Hematopoietic multipotent progenitor cell treated with erythropoietin and hydrocortisone succinate and interleukin-3 and kit ligand, for 6 days (in vitro differentiated cells): ENCODE measurements around the gene NABP2.
"Not testable (repeated sequence)": the region's sequence is repeated elsewhere in the genome, so short reads cannot be mapped to it uniquely, and the experiment has no call there.

Experiments used
- DNase-seq: peaks from one replicate; pipeline ENCODE4 v3.0.0-alpha.2; 2015

Gene NABP2

DNA sequence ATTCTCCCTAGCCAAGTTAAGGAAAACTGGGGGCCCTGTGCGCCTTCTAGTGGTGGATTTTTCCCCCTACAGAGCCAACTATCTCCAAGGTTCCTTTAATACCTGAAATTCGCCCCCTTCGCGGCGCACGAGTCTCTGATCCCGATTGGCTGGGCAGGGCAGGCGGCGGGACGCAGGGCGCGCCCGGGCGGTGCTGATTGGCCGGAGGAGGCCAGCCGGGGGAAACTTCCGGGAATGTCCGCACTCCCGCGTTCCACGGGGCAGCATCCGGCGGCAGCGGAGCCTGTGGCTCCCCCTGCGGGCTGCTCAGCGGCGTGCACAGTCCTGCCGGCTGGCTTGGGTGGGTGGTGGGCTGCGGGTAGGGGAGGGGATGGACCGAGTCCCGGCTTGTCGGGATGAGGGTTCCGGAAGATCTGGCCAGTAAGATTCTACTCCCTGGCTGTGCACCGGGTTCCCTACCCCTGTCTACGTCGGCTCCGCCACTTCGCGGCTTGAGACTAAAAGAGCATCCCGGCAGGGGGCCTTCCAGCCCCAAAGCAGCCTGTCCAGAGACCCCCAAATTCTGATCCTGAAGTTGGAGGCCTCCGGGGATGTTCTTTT, at the start of gene NABP2:
Gene NABP2, plus strand, starts transcription at position 241 of the 600 bp plus-strand sequence. CDS start 515 bp downstream, outside the sequence.
- peak; percentile 99 for DNase-seq

DNA sequence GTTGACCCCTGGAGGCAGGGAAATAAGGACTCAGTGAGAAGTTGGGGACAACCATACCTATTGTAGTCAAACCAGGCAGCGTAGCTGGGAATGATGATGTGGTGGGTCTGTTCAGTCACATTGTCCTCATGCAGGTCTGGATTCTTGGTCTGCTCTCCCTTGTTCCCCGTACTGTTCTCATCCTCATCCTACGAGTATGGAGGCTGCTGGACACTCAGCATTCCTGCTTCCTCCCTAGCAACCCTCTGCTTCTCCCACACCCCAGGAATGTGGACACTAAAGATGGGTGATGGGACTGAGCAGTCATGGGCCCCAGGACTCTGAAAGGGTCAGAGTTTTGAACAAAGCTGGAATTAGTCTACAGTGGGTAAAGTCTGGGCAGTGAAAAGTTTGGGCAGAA, 45.8 kb upstream of the NABP2 start:
- no peak for DNase-seq

DNA sequence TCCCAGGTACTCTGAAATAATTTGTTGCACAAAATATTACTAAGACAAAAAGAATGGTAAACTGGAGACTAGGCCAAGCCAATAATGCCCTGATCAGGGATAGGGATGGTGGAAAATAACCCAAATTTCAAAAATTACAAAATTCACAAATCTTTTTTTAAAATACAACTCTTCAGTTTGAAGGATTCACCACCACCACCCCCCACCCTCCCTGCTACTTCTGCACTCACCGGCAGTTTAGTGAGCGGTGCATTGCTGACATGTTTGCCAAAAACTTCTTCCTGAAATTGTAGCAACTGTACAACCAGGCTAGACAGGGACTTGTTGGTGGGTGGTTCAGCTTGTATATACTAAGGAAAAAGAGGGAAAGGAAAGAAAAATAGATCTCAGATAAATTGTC, 37.2 kb upstream of the NABP2 start:
- DNase-seq: no peak

DNA sequence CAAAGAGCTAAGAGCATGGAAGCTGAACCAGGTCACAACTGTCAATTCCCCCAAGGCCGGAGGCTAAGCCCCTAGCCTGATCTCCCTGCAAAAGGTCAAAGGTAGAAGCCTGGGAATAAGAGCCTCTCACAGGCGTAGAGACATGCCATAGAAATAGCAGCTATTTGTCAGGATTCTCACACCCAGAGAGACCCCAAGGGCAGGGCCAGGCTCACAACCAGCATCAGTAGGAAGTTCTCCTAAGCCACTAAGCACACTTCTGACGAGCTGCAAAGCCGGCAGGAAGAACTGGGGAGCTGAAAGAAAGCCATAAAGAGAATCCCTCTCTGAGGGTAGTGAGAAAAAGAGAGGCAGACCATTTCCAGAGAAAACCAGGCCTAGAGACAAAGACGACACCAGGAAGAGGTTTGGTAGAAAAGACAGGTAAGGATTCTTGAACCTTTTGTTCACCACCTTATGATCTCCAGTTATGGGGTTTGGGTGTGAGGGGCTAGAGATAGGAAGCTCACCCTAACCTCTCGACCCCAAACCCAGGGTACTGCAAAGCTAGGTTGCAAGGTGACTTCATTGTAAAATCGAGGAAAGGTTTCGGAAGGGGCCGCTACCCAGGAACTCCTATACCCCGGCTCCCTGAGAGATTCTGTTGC, 35.9 kb upstream of the NABP2 start:
- DNase-seq: peak; percentile 35

DNA sequence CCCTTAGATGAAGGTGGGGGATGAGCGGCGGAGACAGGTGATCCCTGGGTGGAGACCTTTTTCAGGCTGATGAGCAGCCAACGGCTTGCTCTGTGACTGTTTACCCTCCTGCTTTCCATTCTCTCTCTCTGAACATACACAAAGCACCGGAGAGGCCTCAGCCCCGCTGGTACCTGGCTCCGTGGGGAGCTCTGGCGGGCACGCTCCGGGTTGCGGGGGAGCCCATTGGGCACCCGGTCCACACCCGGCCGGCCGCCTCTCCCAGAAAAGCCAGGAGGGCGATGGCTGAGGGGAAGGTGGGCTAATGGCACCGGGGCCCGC, 35.4 kb upstream of the NABP2 start:
- DNase-seq: peak; percentile 32

DNA sequence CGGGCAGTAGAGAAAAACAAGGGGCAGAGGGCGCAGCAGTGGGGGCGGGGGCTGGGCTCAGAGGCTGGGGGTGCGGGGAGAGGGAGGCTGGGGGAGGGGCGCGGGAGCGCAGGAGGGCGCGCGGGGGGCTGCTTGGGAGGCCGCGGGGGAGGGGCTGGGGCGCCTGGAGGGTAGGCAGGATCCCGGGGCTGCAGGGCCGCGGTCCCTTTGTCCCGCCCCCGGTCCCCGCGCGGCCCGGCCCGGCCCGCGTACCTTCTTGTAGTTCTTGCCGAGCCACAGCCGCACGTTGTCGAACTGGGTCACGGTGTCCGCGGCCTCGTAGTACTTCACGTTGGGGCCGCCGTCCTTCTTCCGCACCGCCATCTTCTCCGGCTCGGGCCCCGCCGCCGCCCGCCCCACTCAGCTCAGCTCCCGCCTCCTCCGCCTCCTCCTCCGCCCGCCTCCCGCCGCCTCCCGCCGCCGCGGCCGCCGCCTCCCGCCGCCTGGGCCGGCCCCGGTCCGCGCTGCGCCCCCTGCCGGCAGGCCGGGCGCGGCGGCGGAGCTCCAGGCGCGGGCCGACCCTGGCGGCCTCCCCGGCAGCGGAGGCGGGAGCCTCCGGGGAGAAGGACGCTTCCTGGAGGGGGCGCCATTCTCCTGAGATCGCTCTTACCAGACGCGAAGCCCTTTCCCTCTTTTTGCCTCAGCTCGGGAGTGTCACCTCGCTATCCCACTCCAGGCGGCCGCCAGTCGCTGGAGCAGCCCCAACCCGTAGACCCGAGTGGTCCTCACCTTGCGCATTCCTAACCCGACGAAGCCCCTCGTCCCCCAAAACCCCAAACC, 34.8 kb upstream of the NABP2 start, which contains the start of gene SMARCC2:
Gene SMARCC2, minus strand, starts transcription at position 385 of the 819 bp plus-strand sequence. Its CDS starts 22 bp downstream, at position 363.
- peak; percentile 93 for DNase-seq

DNA sequence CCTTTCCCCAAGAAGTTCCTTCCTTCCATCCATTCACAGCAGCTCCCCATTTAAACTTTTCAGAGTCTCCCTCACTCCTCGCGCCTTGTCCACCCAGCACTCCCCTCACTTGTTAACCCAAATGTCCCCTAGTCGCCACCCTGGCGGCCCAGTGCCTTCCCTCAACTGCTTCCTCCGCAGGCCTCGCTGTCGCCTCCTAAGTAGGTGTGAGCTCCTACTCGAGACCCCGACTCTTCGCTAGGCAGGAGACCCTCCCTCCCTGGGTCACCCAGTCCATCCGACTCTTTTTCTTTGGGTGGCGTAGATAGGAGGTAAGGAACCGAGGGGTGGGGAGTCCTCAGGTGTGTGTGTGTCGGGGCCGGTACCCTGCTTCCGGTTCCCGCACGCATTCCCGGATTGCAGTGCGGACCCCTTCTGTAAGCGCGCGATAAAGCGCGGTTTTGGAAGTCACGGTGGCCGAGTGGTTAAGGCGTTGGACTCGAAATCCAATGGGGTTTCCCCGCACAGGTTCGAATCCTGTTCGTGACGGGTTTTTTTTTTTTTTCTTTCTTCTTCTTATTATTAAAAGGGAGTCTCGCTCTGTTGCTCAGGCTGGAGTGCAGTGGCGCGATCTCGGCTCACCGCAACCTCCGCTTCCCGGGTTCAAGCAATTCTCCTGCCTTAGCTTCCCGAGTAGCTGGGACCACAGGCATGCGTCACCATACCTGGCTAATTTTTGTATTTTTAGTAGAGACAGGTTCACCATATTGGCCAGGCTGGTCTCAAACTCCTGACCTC, 34.0 kb upstream of the NABP2 start:
- DNase-seq: peak; percentile 90

DNA sequence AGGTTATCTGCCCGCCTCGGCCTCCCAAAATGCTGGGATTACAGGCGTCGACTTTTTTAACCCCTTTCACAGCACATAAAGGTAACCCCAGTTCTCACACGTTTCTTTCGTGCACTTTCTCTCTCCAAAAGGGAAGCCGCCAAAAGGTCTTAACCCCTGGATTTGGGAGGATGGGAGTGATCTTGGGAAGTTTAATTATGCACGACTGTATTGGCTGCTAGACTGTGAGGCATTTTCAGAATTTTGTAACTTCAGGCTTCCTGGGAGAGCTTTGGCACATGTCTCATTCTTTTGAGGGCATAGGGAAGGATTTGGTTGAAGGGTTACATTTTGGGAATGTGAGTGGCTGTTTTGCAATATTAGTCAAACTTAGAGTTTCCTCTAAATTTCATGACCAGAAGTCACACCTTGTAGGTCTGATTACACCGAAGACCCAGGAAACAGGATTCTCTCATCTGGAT, 33.4 kb upstream of the NABP2 start:
- peak; percentile 25 for DNase-seq

DNA sequence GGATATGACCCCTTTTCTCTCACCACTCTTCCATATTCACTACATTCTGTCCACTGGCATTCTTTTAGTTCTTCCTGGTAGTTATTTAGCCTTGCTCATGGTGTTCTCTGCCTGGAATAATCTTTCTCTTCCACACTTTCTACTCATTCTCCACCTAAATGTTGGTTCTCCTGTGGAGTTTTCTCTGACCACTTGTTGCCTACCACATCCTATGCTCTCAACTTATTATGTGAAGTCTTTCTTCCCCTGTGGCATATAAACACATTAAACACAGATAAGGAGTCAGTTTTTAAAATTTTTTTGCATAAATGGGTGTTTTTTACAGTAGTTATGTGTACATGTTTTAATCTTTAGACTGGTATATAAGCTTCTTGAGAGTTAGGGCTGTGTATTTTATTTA, 31.6 kb upstream of the NABP2 start:
- DNase-seq: no peak

DNA sequence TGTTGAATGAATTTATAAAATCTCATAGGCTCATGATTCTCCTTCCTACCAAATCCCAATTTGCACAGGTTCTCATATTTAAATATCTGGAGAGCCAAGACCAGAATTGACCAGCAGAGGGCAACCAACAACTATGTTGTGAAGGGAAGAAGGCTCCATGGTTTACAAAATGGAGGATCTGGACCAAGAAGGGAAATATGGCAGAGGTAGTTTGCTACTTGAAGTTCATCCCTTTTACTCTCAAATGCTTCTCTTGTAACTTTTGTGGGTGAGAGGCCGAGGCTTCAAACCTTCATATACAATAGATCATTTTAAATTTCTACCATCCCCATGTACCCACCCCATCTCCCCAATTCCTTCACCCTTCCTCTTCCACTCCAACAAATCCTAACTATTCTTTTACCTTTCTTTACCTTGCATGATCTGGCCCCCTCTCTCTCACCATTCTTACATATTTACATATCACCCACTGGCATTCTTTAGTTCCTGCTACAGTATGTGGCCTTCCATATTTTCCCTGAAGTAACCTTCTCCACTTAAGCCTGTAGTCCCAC, 31.0 kb upstream of the NABP2 start:
- DNase-seq: peak; percentile 97

DNA sequence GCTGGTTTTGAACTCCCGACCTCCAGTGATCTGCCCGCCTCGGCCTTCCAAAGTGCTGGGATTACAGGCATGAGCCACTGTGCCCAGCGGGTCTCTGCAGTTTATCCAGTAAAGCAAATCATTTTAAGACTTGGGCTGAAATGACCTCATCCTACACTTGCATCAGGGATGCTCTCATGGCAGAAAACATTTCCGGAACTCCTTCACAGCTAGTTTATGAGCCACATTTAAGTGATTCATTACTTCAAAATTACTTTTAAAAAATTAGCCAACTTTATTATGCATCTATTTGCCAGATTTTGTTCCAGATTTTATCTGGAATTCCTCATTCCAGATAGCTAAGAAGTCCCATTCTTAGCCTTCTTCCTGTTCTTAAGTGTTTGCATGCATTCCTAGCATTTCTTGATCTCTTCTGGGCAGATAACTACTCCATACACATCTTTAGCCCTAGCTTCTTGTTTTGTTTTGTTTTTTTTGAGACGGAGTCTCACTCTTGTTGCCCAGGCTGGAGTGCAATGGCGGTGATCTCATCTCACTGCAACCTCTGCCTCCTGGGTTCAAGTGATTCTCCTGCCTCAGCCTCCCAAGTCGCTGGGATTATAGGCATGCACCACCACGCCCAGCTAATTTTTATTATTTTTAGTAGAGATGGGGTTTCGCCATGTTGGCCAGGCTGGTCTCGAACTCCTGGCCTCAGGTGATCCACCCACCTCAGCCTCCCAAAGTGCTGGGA, 27.2 kb upstream of the NABP2 start:
- not testable (repeated sequence) for DNase-seq

DNA sequence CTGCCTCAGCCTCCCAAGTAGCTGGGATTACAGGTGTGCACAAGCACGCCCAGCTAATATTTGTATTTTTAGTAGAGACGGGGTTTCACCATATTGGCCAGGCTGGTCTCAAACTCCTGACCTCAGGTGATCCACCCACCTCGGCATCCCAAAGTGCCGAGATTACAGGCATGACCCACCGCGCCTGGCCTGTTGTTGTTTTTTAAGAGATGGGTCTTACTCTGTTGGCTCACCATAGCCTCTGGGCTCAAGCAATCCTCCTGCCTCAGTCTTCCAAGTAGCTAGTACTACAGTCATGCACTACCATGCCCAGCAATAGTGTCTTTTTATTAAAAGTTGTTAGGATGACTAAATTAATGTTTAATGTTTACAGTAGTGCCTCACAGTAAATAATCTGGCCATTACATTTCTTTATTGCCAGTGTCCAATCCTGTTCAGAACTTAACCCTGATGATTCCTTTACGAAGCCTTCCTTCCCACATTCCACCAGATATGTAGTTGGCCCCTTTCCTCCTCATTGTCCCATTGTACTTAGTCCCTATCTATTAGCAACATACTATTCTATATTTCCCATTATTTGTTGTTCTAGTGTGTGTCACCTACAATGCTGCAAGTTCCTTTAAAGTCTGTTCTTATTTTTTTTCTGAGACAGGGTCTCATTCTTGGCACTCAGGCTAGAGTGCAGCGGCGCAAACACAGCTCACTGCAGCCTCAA, 26.1 kb upstream of the NABP2 start:
- DNase-seq: no peak

DNA sequence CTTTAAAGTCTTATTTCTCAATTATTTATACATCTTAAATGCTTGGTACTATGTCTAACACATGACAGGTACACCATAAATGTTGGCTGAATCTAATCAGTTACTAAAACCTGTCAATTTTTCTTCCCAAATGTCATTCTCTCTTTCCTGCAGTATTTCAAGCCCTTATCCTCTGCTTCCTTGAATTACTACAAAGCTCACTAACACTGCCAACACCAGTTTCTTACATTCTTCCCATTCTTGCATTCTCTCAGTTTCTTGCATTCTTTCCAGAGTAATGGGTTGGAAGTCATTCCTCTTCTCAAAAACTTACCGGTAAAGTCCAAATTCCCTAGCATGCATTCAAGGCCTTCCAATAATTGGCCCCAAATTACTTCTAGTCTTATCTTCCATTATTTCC, 25.3 kb upstream of the NABP2 start:
- DNase-seq: no peak

DNA sequence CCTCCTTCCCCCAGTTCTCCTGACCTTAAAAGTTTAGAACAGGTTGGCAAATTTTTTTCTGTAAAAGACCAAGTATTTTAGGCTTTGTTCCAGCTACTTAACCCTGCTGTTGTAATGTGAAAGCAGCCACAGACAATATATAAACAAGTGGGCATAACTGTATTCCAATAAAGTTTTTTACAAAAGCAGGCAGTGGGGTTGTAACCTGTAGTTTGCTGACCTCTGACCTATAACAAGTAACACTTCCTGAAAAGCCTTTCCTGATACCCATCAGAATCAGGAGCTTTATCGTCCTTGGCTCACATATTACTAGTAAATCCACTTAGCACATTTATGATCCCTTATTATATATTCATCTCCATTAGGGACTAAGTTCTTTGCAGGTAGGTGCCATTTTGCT, 21.8 kb upstream of the NABP2 start:
- no peak for DNase-seq

DNA sequence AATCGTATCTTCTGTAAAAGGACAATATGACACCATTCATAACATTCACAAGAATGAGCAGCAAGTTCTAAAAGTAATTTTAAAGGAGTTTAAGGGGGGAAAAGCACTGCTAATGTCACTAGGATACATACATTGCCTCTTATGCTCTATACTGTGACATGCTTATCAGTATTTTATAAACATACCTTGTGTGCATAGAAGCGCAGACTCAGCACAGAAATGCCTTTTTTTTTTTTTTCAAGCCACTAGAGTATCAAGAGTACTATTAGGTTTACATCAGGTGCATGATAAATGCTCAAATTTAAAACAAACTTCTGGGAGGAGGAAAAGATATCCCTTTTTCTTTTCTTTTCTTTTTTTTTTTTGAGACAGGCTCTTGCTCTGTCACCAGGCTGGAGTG, 21.3 kb upstream of the NABP2 start:
- no peak for DNase-seq

DNA sequence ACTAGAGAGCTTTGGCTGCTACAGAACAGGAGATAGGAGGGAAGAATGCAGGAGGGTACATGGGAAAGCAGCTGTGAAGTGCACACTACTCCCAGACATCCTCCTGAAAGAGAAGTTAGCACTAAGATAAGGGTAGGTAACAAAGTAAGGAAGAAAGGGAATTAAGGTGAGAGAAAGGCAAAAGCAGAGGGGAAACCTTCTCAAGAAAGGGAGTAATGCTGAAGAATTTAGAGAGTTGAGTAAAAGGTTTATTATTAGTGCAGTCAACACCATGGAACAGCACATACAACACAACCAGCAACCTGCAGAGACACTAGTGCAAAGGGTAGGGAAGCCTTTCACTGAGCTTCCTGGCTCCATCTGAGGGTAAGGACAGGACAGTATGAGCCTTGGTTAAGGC, 19.9 kb upstream of the NABP2 start:
- no peak for DNase-seq

DNA sequence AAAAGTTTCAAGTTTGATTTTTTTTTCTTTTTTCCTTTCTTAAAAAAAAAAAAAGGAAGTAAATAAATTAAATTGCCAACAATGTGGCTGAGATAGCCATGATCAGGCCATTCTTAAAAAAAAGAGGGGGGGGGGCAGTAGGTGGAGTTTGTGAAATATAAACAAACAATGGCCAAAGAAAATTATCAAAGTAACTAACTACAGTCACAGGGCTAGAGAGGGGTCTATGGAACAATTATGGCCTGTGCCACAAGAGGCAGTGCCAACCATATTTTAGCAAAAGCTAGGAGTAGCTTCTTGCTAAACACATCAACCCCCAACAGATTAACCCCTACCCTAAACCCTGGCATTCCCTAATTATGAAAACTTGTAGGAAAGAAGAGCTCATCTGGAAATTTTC, 18.7 kb upstream of the NABP2 start:
- DNase-seq: peak; percentile 67

DNA sequence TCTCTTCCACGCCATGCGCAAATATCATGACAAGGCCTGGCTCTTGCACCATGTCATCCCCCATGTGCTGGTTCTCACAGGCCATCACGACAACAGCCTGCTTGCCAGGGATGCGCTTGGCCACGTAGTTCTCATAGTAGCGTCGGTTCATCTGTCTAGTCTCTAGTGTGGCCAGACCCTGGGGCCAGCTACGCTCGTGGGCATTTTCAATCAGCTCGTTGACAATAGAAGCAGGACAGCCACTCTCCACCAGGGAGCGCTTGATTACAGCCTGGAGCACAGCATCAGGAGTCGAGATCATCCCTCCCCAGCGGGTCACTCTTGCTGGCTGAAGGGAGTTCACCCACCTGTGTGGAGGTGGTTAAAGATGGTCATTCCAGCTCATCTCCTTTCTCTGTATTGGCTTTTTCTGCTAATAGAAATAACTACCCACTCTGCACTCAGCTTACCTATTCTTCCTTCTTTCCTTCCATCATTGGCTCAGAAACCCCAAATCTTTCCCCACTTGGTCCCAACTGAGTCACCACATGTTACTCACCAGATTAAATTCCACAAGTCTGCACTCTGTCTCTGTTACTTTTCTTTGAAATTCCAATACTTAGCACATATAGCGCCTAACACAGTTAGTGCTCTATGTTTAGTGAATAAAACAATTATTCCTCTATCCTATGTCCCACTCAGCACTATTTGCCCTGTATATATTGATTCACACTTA, 17.5 kb upstream of the NABP2 start:
- peak; percentile 77 for DNase-seq

DNA sequence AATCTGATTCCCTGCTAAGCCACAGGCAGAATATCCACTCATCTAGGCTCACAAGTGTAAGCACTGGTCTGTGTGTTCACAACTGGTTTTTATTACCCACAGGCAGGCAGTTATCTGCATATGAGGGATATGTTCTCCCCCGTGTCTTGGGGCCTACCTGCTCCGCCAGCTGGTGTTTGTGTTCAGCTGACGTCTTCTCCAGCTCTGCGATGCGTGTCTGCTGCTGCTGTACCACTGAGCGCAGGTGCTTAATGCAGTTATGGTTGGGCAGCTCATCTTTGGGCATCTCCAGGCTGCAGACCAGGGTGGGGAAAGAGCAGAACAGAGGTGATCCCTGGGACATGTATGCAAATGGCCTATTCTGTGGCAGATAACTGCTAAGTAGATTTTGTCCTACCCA, 16.1 kb upstream of the NABP2 start:
- no peak for DNase-seq

DNA sequence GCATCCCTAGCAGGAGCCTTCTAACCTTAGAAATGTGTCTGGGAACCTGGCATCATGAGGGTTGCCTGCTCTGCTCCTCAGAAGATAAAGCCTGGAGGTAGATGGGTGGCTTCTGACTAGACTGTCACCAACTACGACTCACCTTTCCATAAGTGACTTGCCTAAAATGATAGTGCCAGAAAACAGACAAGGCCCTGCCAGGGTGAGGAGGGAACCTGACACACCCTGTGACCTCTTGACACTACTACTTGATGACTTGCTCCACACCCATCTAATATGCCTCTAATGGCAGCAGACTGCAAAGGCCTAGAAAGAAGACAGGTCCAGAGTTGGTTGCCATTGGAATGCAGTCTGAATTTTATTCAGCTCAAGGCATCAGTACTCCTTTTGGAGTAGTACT, 11.8 kb upstream of the NABP2 start:
- peak; percentile 47 for DNase-seq

DNA sequence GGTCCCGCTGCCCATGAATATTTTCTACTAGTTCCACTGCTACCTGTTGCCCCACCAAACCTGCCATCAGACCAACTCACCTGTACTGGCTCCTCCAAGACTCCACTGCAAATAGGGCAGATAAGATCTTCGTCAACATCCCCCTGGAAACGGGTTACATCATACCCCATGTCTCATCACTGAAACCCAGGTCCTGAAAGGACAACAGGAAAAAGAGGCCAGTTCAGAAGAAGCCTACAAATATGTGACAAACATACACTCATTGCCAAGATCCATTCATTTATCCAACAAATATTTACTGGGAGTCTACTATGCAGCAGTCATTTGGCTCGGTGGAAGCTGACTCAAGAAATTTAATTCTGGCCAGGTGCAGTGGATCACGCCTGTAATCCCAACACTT, 10.3 kb upstream of the NABP2 start:
- no peak for DNase-seq
